NOMO-1 treated with dmso at 0.1 percent for 144 hours (cell line): ENCODE measurements around the gene KIF26B.
"Not testable (repeated sequence)": the region's sequence is repeated elsewhere in the genome, so short reads cannot be mapped to it uniquely, and the experiment has no call there.

Source experiments
- DNase-seq: peaks from one replicate; lab custom pipeline; 2025; ENCODE audit not compliant: unreplicated experiment; lab: John Stamatoyannopoulos, UW

Gene KIF26B

GRCh38 chr1:245687636-245688535 is 533.1 kb downstream of the KIF26B start:
- DNase-seq: no peak

GRCh38 chr1:245688536-245689453 is 534.0 kb downstream of the KIF26B start:
- DNase-seq: no peak

- DNase-seq: no peak
These were observed 535.4 kb downstream of the KIF26B start for GRCh38 chr1:245690156-245690690.

- DNase-seq: no peak
These were observed 536.3 kb downstream of the KIF26B start for GRCh38 chr1:245690946-245691541.

DNA sequence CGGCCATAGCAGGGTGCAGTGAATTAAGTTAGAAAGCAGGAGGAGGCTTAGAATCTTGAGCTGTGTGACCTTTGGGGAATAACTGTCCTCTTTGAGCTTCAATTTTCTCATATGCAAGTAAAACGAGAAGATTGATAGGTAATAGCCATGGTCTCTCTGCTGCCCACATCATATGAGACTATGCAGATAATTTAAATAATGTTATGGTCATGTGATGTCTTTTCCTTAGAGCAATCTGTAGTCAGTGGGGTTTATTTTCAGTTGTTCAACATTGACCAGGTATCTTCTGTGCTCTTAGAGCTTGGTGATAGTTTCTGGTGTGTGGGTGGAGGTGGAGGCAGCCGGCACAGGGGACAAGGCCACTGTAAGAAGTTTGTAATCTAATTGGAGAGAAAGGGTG is 537.1 kb downstream of the KIF26B start:
- no peak for DNase-seq

GRCh38 chr1:245692318-245692717 is 537.5 kb downstream of the KIF26B start:
- no peak for DNase-seq

GRCh38 chr1:245693116-245693793 is 538.5 kb downstream of the KIF26B start:
- no peak for DNase-seq

- no peak for DNase-seq
These were observed 539.4 kb downstream of the KIF26B start for GRCh38 chr1:245693941-245694752.

GRCh38 chr1:245694753-245695195 is 540.0 kb downstream of the KIF26B start:
- DNase-seq: no peak

- no peak for DNase-seq
These were observed 540.4 kb downstream of the KIF26B start for GRCh38 chr1:245695211-245695610.

DNA sequence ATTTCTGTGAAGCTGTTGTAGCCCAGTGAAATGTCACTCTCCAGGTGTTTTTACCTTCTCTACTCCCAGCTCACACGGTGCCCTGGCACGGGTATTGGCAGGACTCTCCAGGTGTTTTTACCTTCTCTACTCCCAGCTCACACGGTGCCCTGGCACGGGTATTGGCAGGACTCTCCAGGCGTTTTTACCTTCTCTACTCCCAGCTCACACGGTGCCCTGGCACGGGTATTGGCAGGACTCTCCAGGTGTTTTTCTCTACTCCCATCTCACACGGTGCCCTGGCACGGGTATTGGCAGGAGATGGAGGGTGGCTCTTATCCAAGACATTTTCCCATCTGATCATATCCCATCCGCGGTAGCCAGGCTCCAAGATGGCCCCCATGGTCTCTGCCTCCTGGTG is 540.9 kb downstream of the KIF26B start:
- not testable (repeated sequence) for DNase-seq

DNA sequence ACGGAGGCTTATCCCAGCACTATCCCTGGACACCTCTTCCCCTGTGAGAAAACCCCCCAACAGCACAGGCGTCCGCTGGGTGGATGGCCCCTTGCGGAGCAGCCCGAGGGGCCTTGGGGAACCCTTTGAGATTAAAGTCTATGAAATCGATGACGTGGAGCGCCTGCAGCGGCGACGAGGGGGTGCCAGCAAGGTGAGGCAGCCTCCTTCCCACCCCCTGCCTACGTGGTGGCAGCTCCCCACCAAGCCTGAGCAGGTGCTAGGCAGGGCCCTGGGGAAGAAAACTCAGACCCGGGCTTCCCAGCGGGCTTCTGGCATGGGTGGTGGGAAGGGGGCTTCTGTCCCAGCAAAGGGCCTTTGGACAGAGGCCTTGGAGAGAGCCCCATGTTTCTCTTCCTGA is 543.3 kb downstream of the KIF26B start:
- DNase-seq: no peak

- no peak for DNase-seq
These were observed 544.1 kb downstream of the KIF26B start for GRCh38 chr1:245698860-245699259.

- DNase-seq: no peak
These were observed 545.8 kb downstream of the KIF26B start for GRCh38 chr1:245700631-245701030.

- DNase-seq: no peak
These were observed 546.8 kb downstream of the KIF26B start for GRCh38 chr1:245701631-245702030.

- DNase-seq: no peak
These were observed 547.6 kb downstream of the KIF26B start for GRCh38 chr1:245702346-245702745.

DNA sequence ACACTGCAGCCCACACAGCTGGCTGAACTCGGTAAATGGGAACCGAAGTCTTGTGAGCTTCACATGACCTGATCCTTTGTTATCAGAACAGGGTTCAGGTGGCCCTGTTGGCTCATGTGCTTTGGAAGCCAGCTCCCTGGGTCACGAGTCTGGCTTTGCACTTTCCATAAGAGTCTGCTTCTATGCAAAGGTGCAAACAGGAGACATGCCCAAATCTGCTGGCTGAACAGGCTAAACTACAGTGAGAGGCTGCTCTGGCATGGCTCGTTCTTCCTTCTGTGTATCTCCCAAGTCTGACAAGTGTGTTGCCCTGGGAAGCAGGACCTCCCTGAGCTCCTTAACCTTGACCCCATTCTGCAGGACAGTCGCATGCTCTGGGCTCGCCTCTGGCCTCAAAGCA is 549.6 kb downstream of the KIF26B start:
- DNase-seq: no peak

DNA sequence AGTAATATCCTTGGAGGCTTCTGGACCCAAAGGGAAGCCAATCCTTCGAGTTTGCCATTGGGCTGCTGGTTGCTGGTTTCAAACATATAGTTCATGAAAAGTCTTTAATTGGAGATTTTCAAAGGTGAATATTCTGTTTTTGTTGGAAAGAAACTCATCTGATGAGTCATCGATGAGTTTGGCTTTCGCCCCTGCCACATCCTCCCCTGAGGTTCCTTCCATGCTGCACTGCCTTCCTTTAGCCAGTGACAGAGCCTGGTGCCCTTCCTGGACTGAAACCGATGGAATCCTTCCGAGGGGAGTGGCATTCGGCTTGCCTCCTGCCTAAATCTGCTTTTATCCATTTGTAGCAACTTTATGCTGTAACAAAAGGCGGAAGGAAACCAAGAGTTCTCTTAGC is 550.0 kb downstream of the KIF26B start:
- no peak for DNase-seq

DNA sequence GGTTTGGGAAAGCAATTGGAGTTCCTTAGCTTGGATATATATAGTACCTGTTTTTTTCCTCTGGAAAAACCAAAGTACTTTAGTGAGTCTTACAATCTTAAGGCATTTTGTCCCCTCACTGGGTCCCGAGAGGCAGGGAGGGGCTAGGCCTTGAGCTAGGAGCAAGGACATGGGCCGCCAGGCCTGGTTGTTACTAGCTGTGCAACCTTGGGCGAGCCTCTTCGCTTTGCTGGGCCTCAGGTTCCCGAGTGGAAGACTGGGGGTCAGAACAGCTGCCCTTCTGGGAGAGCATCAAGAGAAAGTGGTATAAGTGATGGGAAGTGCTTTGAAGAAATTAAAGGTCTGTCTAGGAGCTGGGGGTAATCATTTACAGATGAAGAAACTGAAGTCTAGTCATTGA is 553.2 kb downstream of the KIF26B start:
- no peak for DNase-seq
